H1 (cell line): ENCODE measurements around the gene VSIG10. TPM values are rescaled to one million over a fixed set of nuclear protein-coding genes. Genes with fewer than 3 reads are reported as not detected.

Experiments
- ASH2L ChIP-seq: fragments of 200-600, 300-600 bp; sonication (generic); IDR thresholded peaks from one replicate; pipeline ENCODE4 v1.7.1; 2017; ENCODE audit warnings: low read length
- CBX8 ChIP-seq: fragments of 300-800, 300-1000 bp; sonication (generic); IDR thresholded peaks from 2 replicates; pipeline ENCODE4 v1.7.1; 2016; ENCODE audit warnings: low read depth, low read length, borderline replicate concordance
- CTBP2 ChIP-seq: IDR thresholded peaks from 2 replicates; pipeline ENCODE4 v1.7.0; 2011; ENCODE audit warnings: borderline replicate concordance, mild to moderate bottlenecking, moderate library complexity, mixed read lengths, low read length; ENCODE audit not compliant: insufficient read depth, insufficient read length
- KDM4A ChIP-seq: IDR thresholded peaks from one replicate; pipeline ENCODE4 v1.7.1; 2012; ENCODE audit warnings: low read depth, mild to moderate bottlenecking, moderate library complexity, low read length, inconsistent platforms; ENCODE audit not compliant: severe bottlenecking
- RFX5 ChIP-seq: IDR thresholded peaks from 2 replicates; pipeline ENCODE4 v1.6.1; 2011; ENCODE audit warnings: low read depth, low read length, improper control_type of control experiment, borderline replicate concordance
- SP4 ChIP-seq: IDR thresholded peaks from 2 replicates; pipeline ENCODE4 v1.6.1; 2012; ENCODE audit warnings: low read length, inconsistent platforms
- SRF ChIP-seq: IDR thresholded peaks from 2 replicates; pipeline ENCODE4 v1.6.1; 2011; ENCODE audit warnings: mild to moderate bottlenecking, low read depth, low read length, moderate library complexity
- polyA plus RNA-seq, 7 experiments: library from polyadenylated mRNA; depleted of rRNA in 3 of 7; stranded (reverse) in 5 of 7; unstranded in 2 of 7; fragments of >200 nt in 5 of 7; fragments of 200-250 nt in 2 of 7; gene quantifications; 1 replicate in 5 of 7; 2 replicates in 1 of 7; 4 replicates in 1 of 7; pipeline versions ENCODE4 v1.2.1 to v1.2.3, GENCODE V29; 2011 to 2013; ENCODE audit warnings: missing spikeins in 2 of 7, mixed read lengths in 2 of 7
- total RNA-seq: library from RNA; stranded (reverse); fragmentation: NEBNext Ultra II Directional; extraction: Animal tissue kit (Norgen Biotek cat#: 25700); gene quantifications from 2 replicates; pipeline ENCODE4 v1.2.1, GENCODE V29; 2021
- TF ChIP-seq, protein P1 (sequence below): fragments of 300-600 bp; sonication (generic); IDR thresholded peaks from 2 replicates; pipeline ENCODE4 v1.7.1; 2012; ENCODE audit warnings: low read length, moderate library complexity, mild to moderate bottlenecking, inconsistent platforms; ENCODE audit not compliant: insufficient replicate concordance
- TF ChIP-seq, protein P2 (sequence below): IDR thresholded peaks from 2 replicates; pipeline ENCODE4 v1.6.1; 2012; ENCODE audit warnings: inconsistent platforms

Gene VSIG10
- total and polyA plus RNA-seq, 2 of the 8 experiments (the other 6 are each of a cell fraction or from before 2014, with no cell fraction given): 34.4 to 93.6 TPM

DNA sequence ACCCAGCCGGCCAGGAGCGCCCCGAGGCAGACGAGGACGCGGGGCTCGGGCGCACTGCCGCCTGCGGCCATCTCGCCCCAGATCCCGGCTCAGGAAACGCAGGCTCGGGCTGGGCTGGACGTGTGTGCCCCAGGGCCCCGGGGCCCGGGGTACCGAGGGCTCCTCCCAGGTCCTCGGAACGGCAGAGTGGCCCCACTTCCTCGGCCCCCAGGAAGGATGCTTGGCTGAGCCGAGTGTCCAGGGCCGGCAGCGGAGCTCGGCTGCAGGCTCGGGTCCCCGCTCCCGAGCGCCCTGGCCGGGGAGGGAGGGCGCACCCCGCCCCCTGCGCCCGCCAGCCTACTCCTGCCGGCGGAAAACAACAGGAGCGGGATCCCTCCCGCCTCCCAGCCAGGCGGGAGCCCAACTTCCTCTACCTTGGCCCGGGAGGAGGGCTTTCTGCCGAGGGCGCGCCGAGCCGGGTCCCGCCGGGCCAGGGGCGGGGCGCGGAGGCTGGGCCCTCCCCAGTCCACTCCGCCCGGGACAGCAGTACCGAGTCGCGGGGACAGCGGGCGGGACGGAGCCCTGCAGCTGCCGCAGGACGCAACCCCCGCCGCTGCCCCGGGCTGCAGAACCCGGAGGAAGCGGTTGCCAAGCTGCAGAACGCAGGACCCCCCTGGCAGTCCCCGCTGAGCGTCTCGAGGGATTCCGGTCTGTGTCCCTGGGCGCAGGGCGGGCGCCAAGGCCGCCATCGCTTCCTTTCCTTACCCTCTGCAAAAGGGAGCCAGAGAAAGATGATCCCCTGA, at the start of gene VSIG10 (continued):
- TF ChIP-seq SRF (no peak), ASH2L (peak; percentile 93), CTBP2 (no peak), RFX5 (no peak), CBX8 (no peak), SP4 (0 out of 2 replicates have a peak, but pooled peaks have one; percentile 32), KDM4A (peak; percentile 62)
- TF ChIP-seq, protein P1, sequence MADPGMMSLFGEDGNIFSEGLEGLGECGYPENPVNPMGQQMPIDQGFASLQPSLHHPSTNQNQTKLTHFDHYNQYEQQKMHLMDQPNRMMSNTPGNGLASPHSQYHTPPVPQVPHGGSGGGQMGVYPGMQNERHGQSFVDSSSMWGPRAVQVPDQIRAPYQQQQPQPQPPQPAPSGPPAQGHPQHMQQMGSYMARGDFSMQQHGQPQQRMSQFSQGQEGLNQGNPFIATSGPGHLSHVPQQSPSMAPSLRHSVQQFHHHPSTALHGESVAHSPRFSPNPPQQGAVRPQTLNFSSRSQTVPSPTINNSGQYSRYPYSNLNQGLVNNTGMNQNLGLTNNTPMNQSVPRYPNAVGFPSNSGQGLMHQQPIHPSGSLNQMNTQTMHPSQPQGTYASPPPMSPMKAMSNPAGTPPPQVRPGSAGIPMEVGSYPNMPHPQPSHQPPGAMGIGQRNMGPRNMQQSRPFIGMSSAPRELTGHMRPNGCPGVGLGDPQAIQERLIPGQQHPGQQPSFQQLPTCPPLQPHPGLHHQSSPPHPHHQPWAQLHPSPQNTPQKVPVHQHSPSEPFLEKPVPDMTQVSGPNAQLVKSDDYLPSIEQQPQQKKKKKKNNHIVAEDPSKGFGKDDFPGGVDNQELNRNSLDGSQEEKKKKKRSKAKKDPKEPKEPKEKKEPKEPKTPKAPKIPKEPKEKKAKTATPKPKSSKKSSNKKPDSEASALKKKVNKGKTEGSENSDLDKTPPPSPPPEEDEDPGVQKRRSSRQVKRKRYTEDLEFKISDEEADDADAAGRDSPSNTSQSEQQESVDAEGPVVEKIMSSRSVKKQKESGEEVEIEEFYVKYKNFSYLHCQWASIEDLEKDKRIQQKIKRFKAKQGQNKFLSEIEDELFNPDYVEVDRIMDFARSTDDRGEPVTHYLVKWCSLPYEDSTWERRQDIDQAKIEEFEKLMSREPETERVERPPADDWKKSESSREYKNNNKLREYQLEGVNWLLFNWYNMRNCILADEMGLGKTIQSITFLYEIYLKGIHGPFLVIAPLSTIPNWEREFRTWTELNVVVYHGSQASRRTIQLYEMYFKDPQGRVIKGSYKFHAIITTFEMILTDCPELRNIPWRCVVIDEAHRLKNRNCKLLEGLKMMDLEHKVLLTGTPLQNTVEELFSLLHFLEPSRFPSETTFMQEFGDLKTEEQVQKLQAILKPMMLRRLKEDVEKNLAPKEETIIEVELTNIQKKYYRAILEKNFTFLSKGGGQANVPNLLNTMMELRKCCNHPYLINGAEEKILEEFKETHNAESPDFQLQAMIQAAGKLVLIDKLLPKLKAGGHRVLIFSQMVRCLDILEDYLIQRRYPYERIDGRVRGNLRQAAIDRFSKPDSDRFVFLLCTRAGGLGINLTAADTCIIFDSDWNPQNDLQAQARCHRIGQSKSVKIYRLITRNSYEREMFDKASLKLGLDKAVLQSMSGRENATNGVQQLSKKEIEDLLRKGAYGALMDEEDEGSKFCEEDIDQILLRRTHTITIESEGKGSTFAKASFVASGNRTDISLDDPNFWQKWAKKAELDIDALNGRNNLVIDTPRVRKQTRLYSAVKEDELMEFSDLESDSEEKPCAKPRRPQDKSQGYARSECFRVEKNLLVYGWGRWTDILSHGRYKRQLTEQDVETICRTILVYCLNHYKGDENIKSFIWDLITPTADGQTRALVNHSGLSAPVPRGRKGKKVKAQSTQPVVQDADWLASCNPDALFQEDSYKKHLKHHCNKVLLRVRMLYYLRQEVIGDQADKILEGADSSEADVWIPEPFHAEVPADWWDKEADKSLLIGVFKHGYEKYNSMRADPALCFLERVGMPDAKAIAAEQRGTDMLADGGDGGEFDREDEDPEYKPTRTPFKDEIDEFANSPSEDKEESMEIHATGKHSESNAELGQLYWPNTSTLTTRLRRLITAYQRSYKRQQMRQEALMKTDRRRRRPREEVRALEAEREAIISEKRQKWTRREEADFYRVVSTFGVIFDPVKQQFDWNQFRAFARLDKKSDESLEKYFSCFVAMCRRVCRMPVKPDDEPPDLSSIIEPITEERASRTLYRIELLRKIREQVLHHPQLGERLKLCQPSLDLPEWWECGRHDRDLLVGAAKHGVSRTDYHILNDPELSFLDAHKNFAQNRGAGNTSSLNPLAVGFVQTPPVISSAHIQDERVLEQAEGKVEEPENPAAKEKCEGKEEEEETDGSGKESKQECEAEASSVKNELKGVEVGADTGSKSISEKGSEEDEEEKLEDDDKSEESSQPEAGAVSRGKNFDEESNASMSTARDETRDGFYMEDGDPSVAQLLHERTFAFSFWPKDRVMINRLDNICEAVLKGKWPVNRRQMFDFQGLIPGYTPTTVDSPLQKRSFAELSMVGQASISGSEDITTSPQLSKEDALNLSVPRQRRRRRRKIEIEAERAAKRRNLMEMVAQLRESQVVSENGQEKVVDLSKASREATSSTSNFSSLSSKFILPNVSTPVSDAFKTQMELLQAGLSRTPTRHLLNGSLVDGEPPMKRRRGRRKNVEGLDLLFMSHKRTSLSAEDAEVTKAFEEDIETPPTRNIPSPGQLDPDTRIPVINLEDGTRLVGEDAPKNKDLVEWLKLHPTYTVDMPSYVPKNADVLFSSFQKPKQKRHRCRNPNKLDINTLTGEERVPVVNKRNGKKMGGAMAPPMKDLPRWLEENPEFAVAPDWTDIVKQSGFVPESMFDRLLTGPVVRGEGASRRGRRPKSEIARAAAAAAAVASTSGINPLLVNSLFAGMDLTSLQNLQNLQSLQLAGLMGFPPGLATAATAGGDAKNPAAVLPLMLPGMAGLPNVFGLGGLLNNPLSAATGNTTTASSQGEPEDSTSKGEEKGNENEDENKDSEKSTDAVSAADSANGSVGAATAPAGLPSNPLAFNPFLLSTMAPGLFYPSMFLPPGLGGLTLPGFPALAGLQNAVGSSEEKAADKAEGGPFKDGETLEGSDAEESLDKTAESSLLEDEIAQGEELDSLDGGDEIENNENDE: no peak
- TF ChIP-seq, protein P2, sequence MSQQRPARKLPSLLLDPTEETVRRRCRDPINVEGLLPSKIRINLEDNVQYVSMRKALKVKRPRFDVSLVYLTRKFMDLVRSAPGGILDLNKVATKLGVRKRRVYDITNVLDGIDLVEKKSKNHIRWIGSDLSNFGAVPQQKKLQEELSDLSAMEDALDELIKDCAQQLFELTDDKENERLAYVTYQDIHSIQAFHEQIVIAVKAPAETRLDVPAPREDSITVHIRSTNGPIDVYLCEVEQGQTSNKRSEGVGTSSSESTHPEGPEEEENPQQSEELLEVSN: peak; percentile 35
